Neuronal stem cell (in vitro differentiated cells): Measurements from ENCODE around the gene HS6ST1.

Experiments
- DNase-seq: peaks from one replicate; pipeline ENCODE4 v3.0.0-alpha.2; 2013; ENCODE audit warnings: low spot score
- H2AFZ ChIP-seq: one replicate; pipeline ENCODE4 v1.6.1; 2013; ENCODE audit warnings: mild to moderate bottlenecking, low read length, inconsistent platforms
- H2AK5ac ChIP-seq: 2 replicates; pipeline ENCODE4 v1.6.1; 2013; ENCODE audit warnings: low read depth, mild to moderate bottlenecking, inconsistent platforms, low read length, moderate library complexity, mixed read lengths
- H2BK120ac ChIP-seq: 2 replicates; pipeline ENCODE4 v1.6.1; 2013; ENCODE audit warnings: low read depth, mild to moderate bottlenecking, inconsistent platforms, low read length, moderate library complexity, mixed read lengths
- H2BK12ac ChIP-seq: one replicate; pipeline ENCODE4 v1.6.1; 2013; ENCODE audit warnings: low read length, inconsistent platforms
- H2BK15ac ChIP-seq: 2 replicates; pipeline ENCODE4 v1.6.1; 2013; ENCODE audit warnings: mild to moderate bottlenecking, low read length, inconsistent platforms, mixed read lengths
- H2BK5ac ChIP-seq: one replicate; pipeline ENCODE4 v1.6.1; 2013; ENCODE audit warnings: inconsistent platforms, mild to moderate bottlenecking, low read length, moderate library complexity
- H3K14ac ChIP-seq: one replicate; pipeline ENCODE4 v1.6.1; 2013; ENCODE audit warnings: low read length, inconsistent platforms
- H3K18ac ChIP-seq: 2 replicates; pipeline ENCODE4 v1.6.1; 2013; ENCODE audit warnings: low read length, inconsistent platforms
- H3K23ac ChIP-seq: 2 replicates; pipeline ENCODE4 v1.6.1; 2013; ENCODE audit warnings: low read depth, mild to moderate bottlenecking, mixed read lengths, low read length, inconsistent platforms; ENCODE audit not compliant: poor library complexity
- H3K27ac ChIP-seq: replicated peaks from 3 replicates; pipeline ENCODE4 v1.5.1; 2013; ENCODE audit warnings: low read length, inconsistent platforms
- H3K27me3 ChIP-seq, 3 experiments: 2 replicates each; pipeline ENCODE4 v1.6.1; 2013; ENCODE audit warnings: low read length in 3 of 3, mild to moderate bottlenecking in 2 of 3, inconsistent platforms in 1 of 3, low read depth in 1 of 3, mixed read lengths in 1 of 3, moderate library complexity in 1 of 3; ENCODE audit not compliant: control insufficient read depth in 3 of 3, insufficient read depth in 3 of 3
- H3K36me3 ChIP-seq, 2 donors: replicated peaks in 1 of 2; 2 replicates each; pipeline ENCODE4 v1.6.1; 2013; ENCODE audit warnings: low read length in 2 of 2; ENCODE audit not compliant: control insufficient read depth in 2 of 2, insufficient read depth in 2 of 2
- H3K4ac ChIP-seq: 2 replicates; pipeline ENCODE4 v1.6.1; 2013; ENCODE audit warnings: inconsistent platforms, mild to moderate bottlenecking, low read length, moderate library complexity
- H3K4me1 ChIP-seq, 2 donors: 1 replicate in 1 of 2; 2 replicates in 1 of 2; pipeline ENCODE4 v1.6.1; 2013; ENCODE audit warnings: low read length in 2 of 2, low read depth in 1 of 2; ENCODE audit not compliant: control insufficient read depth in 2 of 2, insufficient read depth in 1 of 2
- H3K4me2 ChIP-seq: one replicate; pipeline ENCODE4 v1.6.1; 2013; ENCODE audit warnings: mild to moderate bottlenecking, low read length, inconsistent platforms; ENCODE audit not compliant: insufficient read depth, poor library complexity, severe bottlenecking
- H3K4me3 ChIP-seq, 2 donors: 2 replicates each; pipeline ENCODE4 v1.5.1; 2013; ENCODE audit warnings: low read length in 2 of 2, mild to moderate bottlenecking in 2 of 2, inconsistent platforms in 1 of 2, moderate library complexity in 1 of 2
- H3K79me1 ChIP-seq: one replicate; pipeline ENCODE4 v1.6.1; 2013; ENCODE audit warnings: low read depth, mild to moderate bottlenecking, inconsistent platforms, low read length, moderate library complexity
- H3K9ac ChIP-seq: one replicate; pipeline ENCODE4 v1.6.1; 2013; ENCODE audit warnings: mild to moderate bottlenecking, low read depth, low read length, inconsistent platforms; ENCODE audit not compliant: poor library complexity
- H3K9me3 ChIP-seq, 2 donors: replicated peaks in 1 of 2; 2 replicates each; pipeline versions ENCODE3 to v1.6.1; 2013; ENCODE audit warnings: low read length in 2 of 2, mild to moderate bottlenecking in 2 of 2, inconsistent platforms in 1 of 2, low read depth in 1 of 2, mixed read lengths in 1 of 2, moderate library complexity in 1 of 2; ENCODE audit not compliant: control insufficient read depth in 2 of 2, insufficient read depth in 1 of 2
- H4K8ac ChIP-seq: one replicate; pipeline ENCODE4 v1.6.1; 2013; ENCODE audit warnings: low read depth, mild to moderate bottlenecking, inconsistent platforms, low read length, moderate library complexity
- H4K91ac ChIP-seq: one replicate; pipeline ENCODE4 v1.6.1; 2013; ENCODE audit warnings: low read length, low read depth, mild to moderate bottlenecking, inconsistent platforms; ENCODE audit not compliant: poor library complexity
- WGBS, 2 donors: extraction: QIAGEN DNeasy Blood & Tissue Kit; methylation state at CpG; one replicate each; pipeline ENCODE4 v1.1.7; 2013; ENCODE audit warnings: missing lambda C conversion rate in 2 of 2, mixed read lengths in 1 of 2; ENCODE audit not compliant: insufficient read length in 2 of 2, insufficient replicate concordance in 1 of 2; ENCODE audit errors: extremely low coverage in 2 of 2; 5-methylcytosine and 5-hydroxymethylcytosine counted together

Gene HS6ST1

GRCh38 chr2:128324008-128324896 is 5.6 kb upstream of the HS6ST1 start:
- H4K91ac ChIP-seq: no peak overlapping the region
- H3K4me2 ChIP-seq: no peak overlapping the region
- no CpG with 5 or more reads among the region's 11 CpGs for WGBS, 2 donors
- no peak overlapping the region for H3K4me3 ChIP-seq
- H3K14ac ChIP-seq: peak overlapping the region; percentile 12
- H2AFZ ChIP-seq: no peak overlapping the region
- no peaks in the 10 kb centered on the region for H3K36me3 ChIP-seq
- no peak overlapping the region for H2BK120ac ChIP-seq
- H3K9ac ChIP-seq: no peak overlapping the region
- H3K79me1 ChIP-seq: no peaks in the 10 kb centered on the region
- H2BK5ac ChIP-seq: peak overlapping the region; percentile 69
- no peak overlapping the region for H3K27ac ChIP-seq
- no peaks in the 10 kb centered on the region for H3K9me3 ChIP-seq
- DNase-seq: no peak
- peaks cover 11 to 17% of the 10 kb centered on the region in 2 donors for H3K4me1 ChIP-seq
- H3K18ac ChIP-seq: peak overlapping the region; percentile 38
- no peak overlapping the region for H2BK12ac ChIP-seq
- H2BK15ac ChIP-seq: peak overlapping the region; percentile 86
- no peak overlapping the region for H3K23ac ChIP-seq
- peaks cover 0 to 22% (median 0%) of the 10 kb centered on the region in 3 experiments for H3K27me3 ChIP-seq
- H4K8ac ChIP-seq: no peak overlapping the region
- no peak overlapping the region for H3K4ac ChIP-seq
- H2AK5ac ChIP-seq: peak overlapping the region; percentile 57

DNA sequence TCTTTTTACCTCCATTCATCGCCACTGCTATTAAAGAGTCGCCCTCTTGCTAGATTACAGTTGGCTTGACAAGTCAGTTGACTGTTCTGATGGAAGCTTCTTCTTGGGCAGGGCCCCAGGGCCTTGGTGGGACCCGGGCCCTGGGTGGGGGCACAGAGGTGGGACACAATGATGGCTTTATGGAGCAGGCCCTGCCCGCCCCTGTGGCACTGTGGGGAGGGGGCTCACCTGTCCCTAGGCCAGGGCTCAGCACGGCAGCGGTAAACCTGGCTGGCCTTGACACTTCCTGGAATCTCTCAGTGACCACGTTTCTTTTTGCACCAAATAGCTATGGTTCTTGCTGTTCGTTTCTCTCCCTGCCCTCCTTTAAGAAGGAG is 4.9 kb upstream of the HS6ST1 start:
- H3K27me3 ChIP-seq: peaks cover 0 to 24% (median 0%) of the 10 kb centered on the region in 3 experiments
- H3K4me3 ChIP-seq: no peak overlapping the region
- H2BK5ac ChIP-seq: no peak overlapping the region
- H3K79me1 ChIP-seq: no peaks in the 10 kb centered on the region
- peak overlapping the region; percentile 97 for H2AK5ac ChIP-seq
- peak overlapping the region; percentile 1 for H2BK12ac ChIP-seq
- H3K9ac ChIP-seq: no peak overlapping the region
- peaks cover 11 to 17% of the 10 kb centered on the region in 2 donors for H3K4me1 ChIP-seq
- peak overlapping the region; percentile 86 for H2BK15ac ChIP-seq
- H4K8ac ChIP-seq: no peak overlapping the region
- no peak overlapping the region for H2AFZ ChIP-seq
- H3K36me3 ChIP-seq: no peaks in the 10 kb centered on the region
- H3K27ac ChIP-seq: no peak overlapping the region
- H3K4ac ChIP-seq: peak overlapping the region; percentile 1
- H3K18ac ChIP-seq: peak overlapping the region; percentile 99
- no peak overlapping the region for H3K14ac ChIP-seq
- no peak overlapping the region for H3K4me2 ChIP-seq
- no peaks in the 10 kb centered on the region for H3K9me3 ChIP-seq
- no CpG with 5 or more reads among the region's 8 CpGs for WGBS, 2 donors
- no peak overlapping the region for H3K23ac ChIP-seq
- no peak overlapping the region for H4K91ac ChIP-seq
- no peak for DNase-seq
- H2BK120ac ChIP-seq: no peak overlapping the region

- Histone ChIP-seq H3K27ac (no peak overlapping the region), H2BK5ac (no peak overlapping the region), H2BK15ac (peak overlapping the region; percentile 86), H3K9me3 (no peaks in the 10 kb centered on the region), H2AFZ (no peak overlapping the region), H4K8ac (peak overlapping the region; percentile 82), H3K4ac (peak overlapping the region; percentile 98), H3K18ac (peak overlapping the region; percentile 99), H3K23ac (peak overlapping the region; percentile 89), H3K27me3 (peaks cover 0 to 24% (median 0%) of the 10 kb centered on the region in 3 experiments), H3K9ac (peak overlapping the region; percentile 83), H3K36me3 (no peaks in the 10 kb centered on the region), H2BK12ac (peak overlapping the region; percentile 99), H2AK5ac (peak overlapping the region; percentile 97), H3K4me1 (peaks cover 11 to 17% of the 10 kb centered on the region in 2 donors), H3K4me2 (peak overlapping the region; percentile 93), H2BK120ac (peak overlapping the region; percentile 94), H3K4me3 (no peak overlapping the region), H3K14ac (peak overlapping the region; percentile 56), H4K91ac (no peak overlapping the region), H3K79me1 (no peaks in the 10 kb centered on the region)
- WGBS, 2 donors: no CpG with 5 or more reads among the region's 29 CpGs
- DNase-seq: no peak
These were observed 4.3 kb upstream of the HS6ST1 start for GRCh38 chr2:128322715-128323554.
